Stimulated activated CD4-positive, alpha-beta T cell treated with anti-CD3 and anti-CD28 coated beads, Interleukin-2, amount 100 ng/mL, for 4 hours (primary cell): ENCODE data around the gene CLN6.

Source experiments
- DNase-seq: peaks from one replicate; pipeline ENCODE4 v3.0.0-alpha.2; 2020; ENCODE audit warnings: low read depth

CLN6 gene

DNA sequence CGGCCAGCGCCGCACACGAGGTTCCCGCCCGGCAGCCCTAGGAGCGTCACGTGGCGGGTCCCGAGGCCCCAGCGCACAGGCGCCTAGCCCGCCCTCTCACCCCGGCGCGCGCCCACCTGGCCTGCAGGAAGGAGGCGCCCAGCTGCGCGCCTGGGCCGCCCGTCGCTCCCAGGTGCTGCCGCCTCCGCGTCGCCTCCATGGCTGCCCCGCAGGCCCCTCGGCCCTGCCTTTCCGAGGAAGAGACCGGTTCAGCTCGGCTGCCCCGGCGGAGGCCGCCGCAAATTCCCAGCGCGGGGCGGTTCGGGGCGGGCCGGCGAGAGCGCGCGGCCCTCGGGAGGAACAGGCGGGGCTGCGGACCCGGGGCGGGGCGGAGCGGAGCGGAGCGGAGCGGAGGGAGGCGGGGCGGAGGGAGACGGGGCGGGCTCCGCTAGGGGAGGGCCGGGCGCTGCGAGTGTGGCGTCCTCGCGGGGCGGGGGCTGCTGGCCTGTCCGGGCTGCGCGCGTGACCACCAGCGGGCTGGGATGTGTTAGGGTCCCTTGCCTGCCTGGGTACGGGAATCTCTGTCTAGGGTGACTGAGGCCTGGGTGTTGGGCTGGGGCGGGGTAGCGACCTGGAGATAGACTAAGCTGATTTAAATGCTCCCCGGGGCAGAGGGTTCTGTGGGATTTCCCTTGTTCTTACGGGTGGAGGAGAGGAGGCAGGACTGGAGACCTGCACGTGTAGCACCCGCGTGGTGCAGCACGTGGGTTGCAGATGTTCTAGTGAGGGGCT, at the start of gene CLN6:
CLN6 (minus strand) TSS at position 343 of the 771 bp plus-strand sequence; CDS start at position 199, 144 bp downstream.
- DNase-seq, result peak; percentile 77

DNA sequence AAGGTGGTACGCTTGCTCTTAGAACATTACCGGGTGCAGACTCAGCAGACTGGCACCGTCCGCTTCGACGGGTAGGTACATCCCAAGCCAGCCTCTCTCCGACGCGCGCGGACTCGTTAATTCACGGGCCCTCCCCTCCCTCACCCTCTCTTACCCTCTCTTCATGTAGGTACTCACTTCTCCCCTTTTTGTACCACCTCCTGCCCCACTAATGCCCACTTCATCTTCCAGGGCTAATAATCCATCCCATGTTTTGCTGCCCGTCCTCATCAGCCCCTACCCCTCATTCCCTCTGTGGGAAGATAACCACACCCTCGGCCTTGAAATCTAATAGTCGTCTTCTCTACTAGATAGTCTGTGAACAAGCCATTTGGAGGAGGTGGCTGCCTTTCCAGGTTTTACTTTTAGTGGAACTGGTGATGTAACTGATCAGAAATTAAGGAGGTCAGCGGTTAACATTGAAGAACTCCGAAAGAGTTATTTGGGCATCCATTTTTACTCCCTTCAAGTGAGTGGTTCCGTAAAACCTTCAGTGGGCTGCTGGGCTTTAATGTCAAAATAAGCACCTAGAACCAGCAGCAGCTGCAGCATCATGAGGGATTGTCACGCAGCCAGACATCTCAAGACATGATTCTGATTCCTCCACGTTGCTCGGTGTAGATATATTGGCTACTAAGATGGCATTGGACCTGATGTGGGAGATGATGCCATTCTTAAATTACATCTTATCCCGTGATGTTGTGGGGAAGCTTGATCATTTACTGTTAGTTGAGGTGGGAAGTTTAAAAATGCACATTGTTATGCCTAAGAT, 49.3 kb upstream of the CLN6 start:
- DNase-seq, result no peak

DNA sequence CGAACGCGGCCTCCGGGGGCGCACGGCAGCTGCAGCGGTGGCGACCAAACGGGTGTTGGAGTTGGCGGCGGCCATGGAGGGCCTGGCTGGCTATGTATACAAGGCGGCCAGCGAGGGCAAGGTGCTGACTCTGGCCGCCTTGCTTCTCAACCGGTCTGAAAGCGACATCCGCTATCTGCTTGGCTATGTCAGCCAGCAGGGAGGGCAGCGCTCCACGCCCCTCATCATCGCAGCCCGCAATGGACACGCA, 48.7 kb upstream of the CLN6 start:
- DNase-seq, result no peak

DNA sequence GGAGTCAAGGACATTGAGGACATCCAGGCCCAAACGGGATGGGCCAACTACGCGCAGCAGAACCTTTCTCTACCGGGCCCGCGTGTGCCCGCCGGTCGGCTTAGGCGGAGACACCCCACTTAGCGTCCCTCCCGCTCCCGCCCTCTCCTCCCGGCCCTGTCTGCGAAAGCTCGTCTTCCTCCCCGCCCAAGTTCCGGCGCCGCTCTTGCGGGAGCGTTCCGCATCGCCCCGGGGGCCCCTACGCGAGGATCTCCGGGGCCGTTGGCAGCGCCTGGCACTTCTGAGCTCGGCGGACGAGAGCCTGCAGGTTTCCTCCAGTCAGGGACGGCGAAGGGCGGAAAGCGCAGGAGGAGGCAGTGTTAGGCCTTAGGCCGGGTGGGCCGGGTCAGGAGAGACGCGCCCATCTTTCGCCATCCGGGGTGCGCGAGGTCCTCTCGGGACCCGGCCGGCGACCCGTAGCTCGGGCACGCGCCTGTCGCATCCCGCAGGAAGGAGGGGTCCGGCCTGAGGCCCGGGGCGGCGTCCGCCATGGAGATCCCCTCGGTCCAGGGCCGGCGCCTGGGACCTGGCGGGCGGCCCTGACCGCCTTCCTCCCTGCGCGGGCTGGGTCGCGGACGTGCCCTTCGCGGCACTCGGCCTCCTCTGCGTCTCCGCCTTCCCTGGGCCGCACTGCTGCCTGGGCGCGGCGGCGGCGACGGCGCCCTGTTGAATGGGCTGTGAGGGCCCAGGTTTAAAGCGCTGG, 48.2 kb upstream of the CLN6 start, which contains the start of gene FEM1B:
FEM1B (plus strand) TSS at position 143 of the 742 bp plus-strand sequence. CDS start 673 bp downstream, outside the sequence.
- DNase-seq, result peak; percentile 82

- no peak for DNase-seq
These were observed 47.6 kb upstream of the CLN6 start for GRCh38 chr15:68277131-68277602.

GRCh38 chr15:68276668-68277067, 47.1 kb upstream of the CLN6 start:
- no peak for DNase-seq

DNA sequence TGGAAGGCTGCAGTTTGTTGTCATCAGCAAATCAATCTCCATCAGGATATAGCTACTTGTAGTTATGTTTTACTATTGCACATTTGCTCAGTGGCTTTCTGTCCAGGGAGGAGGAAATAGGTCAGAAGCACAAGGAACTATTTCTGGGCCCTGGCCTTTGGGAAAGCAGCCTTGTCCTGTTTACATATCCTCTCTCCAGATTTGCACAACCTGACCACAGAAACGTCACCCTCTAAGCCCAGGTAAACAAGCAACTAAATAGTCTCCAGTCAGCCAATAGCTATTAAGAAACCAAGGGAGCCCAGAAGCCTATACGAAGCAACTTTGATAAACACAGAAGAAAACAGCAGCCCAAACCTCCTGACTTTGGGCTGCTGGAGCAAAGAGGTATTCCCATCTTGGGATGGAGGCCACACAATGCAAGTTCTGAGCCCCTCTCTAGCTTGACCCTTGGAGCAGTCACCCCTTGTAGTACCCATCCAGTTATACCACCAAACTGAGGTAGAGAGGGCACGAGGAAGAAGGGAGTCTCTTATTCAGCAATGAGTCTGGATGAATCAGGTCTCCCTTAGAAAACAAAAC, 45.7 kb upstream of the CLN6 start:
- DNase-seq, result no peak

- no peak for DNase-seq
These were observed 44.8 kb upstream of the CLN6 start for GRCh38 chr15:68274201-68274848.

- DNase-seq, result no peak
These were observed 43.3 kb upstream of the CLN6 start for GRCh38 chr15:68272721-68273271.

GRCh38 chr15:68271854-68272471, 42.4 kb upstream of the CLN6 start:
- no peak for DNase-seq

- DNase-seq, result no peak
These were observed 38.9 kb upstream of the CLN6 start for GRCh38 chr15:68268405-68268804.

DNA sequence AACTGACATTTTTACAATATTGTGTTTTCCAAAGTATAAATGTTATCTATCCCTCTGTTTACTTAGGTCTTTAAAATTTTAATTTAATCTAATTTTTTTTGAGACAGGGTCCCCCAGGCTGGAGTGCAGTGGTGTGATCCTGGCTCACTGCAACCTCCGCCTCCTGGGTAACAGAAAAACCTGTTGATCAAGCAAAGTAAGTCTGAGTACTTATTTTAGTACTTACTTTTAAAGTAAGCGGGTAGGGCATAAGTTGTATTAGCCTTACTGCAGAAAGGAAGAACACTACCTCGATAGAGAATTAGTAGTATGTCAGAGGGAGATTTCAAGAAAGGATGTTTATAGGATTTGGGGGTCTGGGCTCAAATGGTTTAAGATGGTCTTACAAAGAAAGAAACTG, 36.1 kb upstream of the CLN6 start:
- no peak for DNase-seq

DNA sequence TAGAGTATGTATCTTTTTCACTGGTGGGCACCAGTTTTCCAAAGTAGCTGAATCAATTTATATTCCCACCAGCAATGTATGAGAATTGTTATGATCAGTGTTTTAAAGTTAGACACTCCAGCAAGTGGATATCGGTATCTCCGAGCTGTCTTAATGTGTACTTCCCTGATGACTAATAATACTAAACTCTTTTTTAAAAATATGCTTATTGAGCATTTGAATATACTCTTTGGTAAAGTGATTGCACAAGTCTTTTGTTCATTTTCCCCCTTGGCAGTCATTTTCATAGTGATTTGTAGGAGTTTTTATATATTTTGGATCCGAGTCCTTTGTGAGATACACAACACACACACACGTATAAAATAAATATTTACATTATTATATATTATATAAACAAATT, 35.6 kb upstream of the CLN6 start:
- no peak for DNase-seq

GRCh38 chr15:68264282-68264681, 34.8 kb upstream of the CLN6 start:
- no peak for DNase-seq

GRCh38 chr15:68262514-68263356, 33.2 kb upstream of the CLN6 start:
- no peak for DNase-seq

DNA sequence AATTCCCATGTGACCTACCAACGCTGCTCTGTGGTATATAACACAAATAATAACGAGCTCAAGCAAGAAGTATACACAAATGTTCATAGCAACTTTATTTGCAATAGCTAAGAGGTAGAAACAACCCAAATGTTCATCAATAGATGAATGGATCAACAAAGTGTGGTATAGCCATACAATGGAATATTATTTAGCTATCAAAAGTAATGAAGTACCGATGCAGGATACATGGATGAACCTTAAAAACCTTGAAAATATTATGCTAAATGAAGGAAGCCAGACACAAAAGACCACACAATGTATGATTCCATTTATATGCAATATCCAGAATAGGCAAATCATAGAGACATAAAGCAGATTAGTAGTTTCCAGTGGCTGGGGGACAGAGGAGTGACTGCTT, 32.5 kb upstream of the CLN6 start:
- DNase-seq, result no peak

GRCh38 chr15:68261241-68261640, 31.7 kb upstream of the CLN6 start:
- no peak for DNase-seq

DNA sequence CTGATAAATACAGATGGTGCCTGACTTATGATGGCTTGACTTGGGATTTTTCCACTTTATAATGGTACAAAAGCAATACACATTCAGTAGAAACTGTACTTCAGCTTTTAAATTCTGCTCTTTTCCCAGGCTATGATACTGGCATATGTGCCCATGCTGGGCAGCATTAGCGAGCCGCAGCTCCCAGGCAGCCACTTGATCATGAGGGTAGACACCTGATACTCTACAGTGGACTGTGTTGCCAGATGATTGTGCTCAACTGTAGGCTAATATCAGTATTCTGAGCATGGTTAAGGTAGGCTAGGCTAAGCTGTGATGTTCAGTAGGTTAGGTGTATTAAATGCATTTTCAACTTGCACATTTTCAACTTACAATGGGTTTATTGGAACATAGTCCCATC, 30.4 kb upstream of the CLN6 start:
- no peak for DNase-seq

DNA sequence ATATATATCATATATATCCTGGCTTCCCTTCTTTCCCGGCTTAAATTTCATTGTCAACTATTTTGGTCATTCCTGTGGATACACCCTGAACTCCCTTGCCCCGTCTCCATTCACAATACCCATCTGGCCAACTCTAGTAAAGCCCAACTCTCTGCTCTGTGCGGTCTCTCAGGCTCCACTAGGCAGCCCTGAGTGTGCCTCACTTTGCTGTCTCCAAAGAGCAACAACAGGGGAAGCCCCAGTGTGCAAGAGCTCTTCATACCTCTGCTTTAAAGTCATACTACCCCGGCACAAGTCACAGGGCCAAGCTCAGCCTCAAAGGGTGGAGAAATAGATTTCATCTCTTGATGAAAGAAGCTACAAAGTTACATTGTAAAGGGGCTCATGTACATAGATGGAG, 29.2 kb upstream of the CLN6 start:
- DNase-seq, result peak; percentile 16
